Pancreas (tissue), 10 donors: ENCODE results near the gene OR5D14. TPM values are rescaled to one million over a fixed set of nuclear protein-coding genes. Genes with fewer than 3 reads are reported as not detected.

Experiments used
- ATAC-seq, 4 donors: fragments of 200-7000 bp; cut with Tn5 transposase; one replicate each; pipeline versions ENCODE4 v1.8.0 to v1.9.1; 2020; ENCODE audit warnings: mild to moderate bottlenecking in 4 of 4, moderate library complexity in 4 of 4
- DNase-seq, 6 donors: peaks; one replicate each; pipeline ENCODE4 v3.0.0-alpha.2; 2020
- FAIRE-seq: peaks from 2 replicates; lab custom pipeline; 2012; peaks lifted over from hg19 to GRCh38; lab: Jason Lieb, UNC
- H3K27ac ChIP-seq, 4 donors: fragments of 200-600 bp; sonication (generic); 1 replicate in 3 of 4; 2 replicates in 1 of 4; pipeline versions ENCODE4 v1.5.0 to v1.8.0; 2020
- H3K27me3 ChIP-seq, 4 donors: fragments of 200-600 bp; one replicate each; pipeline ENCODE4 v1.8.0; 2021
- H3K36me3 ChIP-seq, 3 donors: fragments of 200-600 bp; sonication (generic) in 1 of 3; one replicate each; pipeline versions ENCODE4 v1.5.0 to v1.8.0; 2020 to 2021
- H3K4me1 ChIP-seq, 3 donors: fragments of 200-600 bp; one replicate each; pipeline ENCODE4 v1.8.0; 2021
- H3K4me3 ChIP-seq, 4 donors: fragments of 200-600 bp; sonication (generic) in 2 of 4; one replicate each; pipeline versions ENCODE4 v1.5.0 to v1.8.0; 2020 to 2021
- H3K9me3 ChIP-seq, 4 donors: fragments of 200-600 bp; one replicate each; pipeline ENCODE4 v1.8.0; 2021
- CTCF ChIP-seq, 4 donors: fragments of 200-600 bp; sonication (generic) in 3 of 4; IDR thresholded peaks; one replicate each; pipeline versions ENCODE4 v1.5.0 to v1.8.0; 2021; ENCODE audit warnings: antibody characterized with exemption in 4 of 4
- WGBS, 2 donors: extraction: QIAGEN DNeasy Blood & Tissue Kit; methylation state at CpG; one replicate each; pipeline ENCODE4 v1.1.7; 2013; 5-methylcytosine and 5-hydroxymethylcytosine counted together
- intact Hi-C, 3 donors: fragments of 100-400 bp; cut with DNase I; formaldehyde crosslinking; loops; one replicate each; pipeline versions ENCODE4 v1.11.1 to v1.14.2; 2022
- polyA plus RNA-seq, 2 donors: library from polyadenylated mRNA; stranded (reverse); fragments of 200-250 nt; gene quantifications; one replicate each; pipeline ENCODE4 v1.2.3, GENCODE V29; 2013
- total RNA-seq, 6 donors: library from RNA; stranded (reverse); fragmentation: NEBNext Ultra II Directional in 4 of 6; extraction: Animal tissue kit (Norgen Biotek cat#: 25700) in 4 of 6; gene quantifications; one replicate each; pipeline versions ENCODE4 v1.2.1 to v1.2.4, GENCODE V29; 2021 to 2023
- donor health status: healthy with polysubstance abuse.
- donor health status: DM: no; HTN: no; CAD: no; lungs with moderate emphysema.
- donor health status: DM: no; HTN: no; CAD: no.
- donor health status: control.
- donor health status: control.
- donor health status: Bipolar disorder and iron deficiency.
- donor health status: DM: yes; HTN: yes; CAD: no.
- donor health status: DM: no; HTN: no; CAD: no.
- donor health status: DM: no; HTN: no; CAD: no.
- donor health status: DM: yes; HTN: yes; CAD: no.

The OR5D14 gene
- total and polyA plus RNA-seq, 8 donors: not detected

GRCh38 chr11:55811067-55811466 lies 15.7 kb downstream of the OR5D14 start, which contains the start of gene OR5L1:
Gene OR5L1, plus strand, starts transcription at chr11:55811367. Its CDS starts 100 bp downstream, at chr11:55811467.
- FAIRE-seq (peak; percentile 29), ATAC-seq (no peak), DNase-seq (no peak)
- Histone ChIP-seq H3K36me3 (no peaks in the 10 kb centered on the region), H3K27ac (no peak within 1 kb of the TSS), H3K4me1 (no peaks in the 10 kb centered on the region), H3K27me3 (no peaks in the 10 kb centered on the region), H3K4me3 (no peak within 1 kb of the TSS), H3K9me3 (no peaks in the 10 kb centered on the region)
- no peak for TF ChIP-seq CTCF (IDR thresholded peaks at IDR 0.05)
- 64 to 68% methylated on average over 1 of the region's 1 CpG for WGBS, 2 donors
- intact Hi-C loops: no loop called here

GRCh38 chr11:55819330-55819729 lies 24.0 kb downstream of the OR5D14 start, which contains the start of gene OR5D18:
Gene OR5D18, plus strand, starts transcription at chr11:55819630. Its CDS starts 0 bp downstream, at chr11:55819630.
- WGBS, 2 donors: 58 to 75% methylated on average over 5 of the region's 5 CpGs
- ATAC-seq: no peak
- intact Hi-C loops: no loop called here
- Histone ChIP-seq H3K27ac (no peak within 1 kb of the TSS), H3K36me3 (no peaks in the 10 kb centered on the region), H3K4me3 (no peak within 1 kb of the TSS), H3K9me3 (no peaks in the 10 kb centered on the region), H3K27me3 (no peaks in the 10 kb centered on the region), H3K4me1 (no peaks in the 10 kb centered on the region)
- DNase-seq: no peak
- FAIRE-seq: no peak
- no peak for TF ChIP-seq CTCF (IDR thresholded peaks at IDR 0.05)

- no peak for TF ChIP-seq CTCF (IDR thresholded peaks at IDR 0.05)
- intact Hi-C loops: no loop called here
- no peak for FAIRE-seq
- no peak within 1 kb of the TSS for H3K27ac ChIP-seq
- H3K4me3 ChIP-seq: no peak within 1 kb of the TSS
- H3K36me3 ChIP-seq: no peaks in the 10 kb centered on the region
- H3K4me1 ChIP-seq: no peaks in the 10 kb centered on the region
- no peaks in the 10 kb centered on the region for H3K27me3 ChIP-seq
- no peak for ATAC-seq
- no peaks in the 10 kb centered on the region for H3K9me3 ChIP-seq
- no peak for DNase-seq
These were observed 31.6 kb downstream of the OR5D14 start, which contains the start of gene OR5L2 for GRCh38 chr11:55826919-55827318. Gene OR5L2, plus strand, starts transcription at chr11:55827219. Its CDS starts 0 bp downstream, at chr11:55827219.

GRCh38 chr11:55838452-55838851 lies 43.1 kb downstream of the OR5D14 start, which contains the start of gene OR5D16:
Gene OR5D16, plus strand, starts transcription at chr11:55838752. Its CDS starts 0 bp downstream, at chr11:55838752.
- no peak for TF ChIP-seq CTCF (IDR thresholded peaks at IDR 0.05)
- 11 to 23% methylated on average over 3 of the region's 3 CpGs for WGBS, 2 donors
- ATAC-seq: no peak
- no peaks in the 10 kb centered on the region for H3K36me3 ChIP-seq
- no peak for DNase-seq
- intact Hi-C loops: no loop called here
- H3K4me3 ChIP-seq: no peak within 1 kb of the TSS
- H3K4me1 ChIP-seq: no peaks in the 10 kb centered on the region
- no peak within 1 kb of the TSS for H3K27ac ChIP-seq
- H3K9me3 ChIP-seq: no peaks in the 10 kb centered on the region
- no peak for FAIRE-seq
- H3K27me3 ChIP-seq: no peaks in the 10 kb centered on the region

Other genes starting within 250 kb of the OR5D14 start
- gene OR4C15, start 241.1 kb upstream of the OR5D14 start, total RNA-seq: not detected
- not detected for gene OR4C15, start 241.1 kb upstream of the OR5D14 start, polyA plus RNA-seq
- gene OR4C16, start 223.4 kb upstream of the OR5D14 start, total RNA-seq: not detected
- not detected for gene OR4C16, start 223.4 kb upstream of the OR5D14 start, polyA plus RNA-seq
- gene OR4C11, start 187.9 kb upstream of the OR5D14 start, total RNA-seq: not detected
- not detected for gene OR4C11, start 187.9 kb upstream of the OR5D14 start, polyA plus RNA-seq
- gene OR4P4, start 160.4 kb upstream of the OR5D14 start, total RNA-seq: not detected
- not detected for gene OR4P4, start 160.4 kb upstream of the OR5D14 start, polyA plus RNA-seq
- gene OR4S2, start 147.2 kb upstream of the OR5D14 start, total RNA-seq: not detected
- not detected for gene OR4S2, start 147.2 kb upstream of the OR5D14 start, polyA plus RNA-seq
- gene OR4C6, start 133.4 kb upstream of the OR5D14 start, total RNA-seq: not detected
- gene OR4C6, start 133.4 kb upstream of the OR5D14 start, polyA plus RNA-seq: not detected
- not detected for gene OR5D13, start 22.1 kb upstream of the OR5D14 start, total RNA-seq
- not detected for gene OR5D13, start 22.1 kb upstream of the OR5D14 start, polyA plus RNA-seq
- gene OR5L1, start 15.8 kb downstream of the OR5D14 start, total RNA-seq: not detected
- gene OR5L1, start 15.8 kb downstream of the OR5D14 start, polyA plus RNA-seq: not detected
- not detected for gene OR5D18, start 24.1 kb downstream of the OR5D14 start, total RNA-seq
- gene OR5D18, start 24.1 kb downstream of the OR5D14 start, polyA plus RNA-seq: not detected
- not detected for gene OR5L2, start 31.7 kb downstream of the OR5D14 start, total RNA-seq
- not detected for gene OR5L2, start 31.7 kb downstream of the OR5D14 start, polyA plus RNA-seq
- not detected for gene OR5D16, start 43.2 kb downstream of the OR5D14 start, total RNA-seq
- gene OR5D16, start 43.2 kb downstream of the OR5D14 start, polyA plus RNA-seq: not detected
- gene TRIM51, start 87.7 kb downstream of the OR5D14 start, total RNA-seq: not detected
- not detected for gene TRIM51, start 87.7 kb downstream of the OR5D14 start, polyA plus RNA-seq
- gene OR5W2, start 119.0 kb downstream of the OR5D14 start, total RNA-seq: not detected
- not detected for gene OR5W2, start 119.0 kb downstream of the OR5D14 start, polyA plus RNA-seq
- not detected for gene OR5I1, start 140.8 kb downstream of the OR5D14 start, total RNA-seq
- gene OR5I1, start 140.8 kb downstream of the OR5D14 start, polyA plus RNA-seq: not detected
- not detected for gene OR10AG1, start 174.4 kb downstream of the OR5D14 start, total RNA-seq
- gene OR10AG1, start 174.4 kb downstream of the OR5D14 start, polyA plus RNA-seq: not detected
- gene OR5F1, start 199.1 kb downstream of the OR5D14 start, total RNA-seq: not detected
- gene OR5F1, start 199.1 kb downstream of the OR5D14 start, polyA plus RNA-seq: not detected
- not detected for gene OR5AS1, start 232.1 kb downstream of the OR5D14 start, total RNA-seq
- not detected for gene OR5AS1, start 232.1 kb downstream of the OR5D14 start, polyA plus RNA-seq